ENCODE data around the gene PID1.

Gene PID1

GRCh38 chr2:229057976-229058553, 213.0 kb downstream of the PID1 start:
- Histone ChIP-seq H3K4me1 (ENCODE audit: control insufficient read depth, insufficient read depth, low read length, poor library complexity, severe bottlenecking) (peaks cover 5% of the 10 kb centered on the region), H3K27ac (ENCODE audit: low read depth, low read length, severe bottlenecking) (no peak overlapping the region), H3K4me3 (ENCODE audit: extremely low read depth, insufficient read depth, low read length, poor library complexity, severe bottlenecking) (no peak overlapping the region), H3K9me3 (ENCODE audit: control insufficient read depth, low read length) (no peaks in the 10 kb centered on the region), H3K36me3 (ENCODE audit: control insufficient read depth, insufficient read depth, low read length) (no peaks in the 10 kb centered on the region)
- WGBS, 2 experiments (ENCODE audit: insufficient coverage in 2 of 2): 60 to 100% methylated on average over 1 to 2 of the region's 4 CpGs

GRCh38 chr2:229054311-229054710, 216.8 kb downstream of the PID1 start:
- WGBS, 2 experiments (ENCODE audit: insufficient coverage in 2 of 2): 71 to 80% methylated on average over 4 to 5 of the region's 5 CpGs
- Histone ChIP-seq H3K4me1 (ENCODE audit: control insufficient read depth, insufficient read depth, low read length, poor library complexity, severe bottlenecking) (peaks cover 5% of the 10 kb centered on the region), H3K9me3 (ENCODE audit: control insufficient read depth, low read length) (no peaks in the 10 kb centered on the region), H3K36me3 (ENCODE audit: control insufficient read depth, insufficient read depth, low read length) (no peaks in the 10 kb centered on the region), H3K4me3 (ENCODE audit: extremely low read depth, insufficient read depth, low read length, poor library complexity, severe bottlenecking) (no peak overlapping the region), H3K27ac (ENCODE audit: low read depth, low read length, severe bottlenecking) (no peak overlapping the region)

GRCh38 chr2:229051798-229052197, 219.3 kb downstream of the PID1 start:
- no CpG with 5 or more reads among the region's 2 CpGs for WGBS, 2 experiments (ENCODE audit: insufficient coverage in 2 of 2)
- Histone ChIP-seq H3K27ac (ENCODE audit: low read depth, low read length, severe bottlenecking) (no peak overlapping the region), H3K4me3 (ENCODE audit: extremely low read depth, insufficient read depth, low read length, poor library complexity, severe bottlenecking) (no peak overlapping the region), H3K9me3 (ENCODE audit: control insufficient read depth, low read length) (no peaks in the 10 kb centered on the region), H3K36me3 (ENCODE audit: control insufficient read depth, insufficient read depth, low read length) (no peaks in the 10 kb centered on the region), H3K4me1 (ENCODE audit: control insufficient read depth, insufficient read depth, low read length, poor library complexity, severe bottlenecking) (no peaks in the 10 kb centered on the region)

GRCh38 chr2:229050133-229050532, 221.0 kb downstream of the PID1 start:
- no peak overlapping the region for H3K4me3 ChIP-seq (ENCODE audit: extremely low read depth, insufficient read depth, low read length, poor library complexity, severe bottlenecking)
- H3K9me3 ChIP-seq (ENCODE audit: control insufficient read depth, low read length): no peaks in the 10 kb centered on the region
- no peak overlapping the region for H3K27ac ChIP-seq (ENCODE audit: low read depth, low read length, severe bottlenecking)
- 88 to 100% methylated on average over 1 to 3 of the region's 5 CpGs for WGBS, 2 experiments (ENCODE audit: insufficient coverage in 2 of 2)
- H3K36me3 ChIP-seq (ENCODE audit: control insufficient read depth, insufficient read depth, low read length): no peaks in the 10 kb centered on the region
- H3K4me1 ChIP-seq (ENCODE audit: control insufficient read depth, insufficient read depth, low read length, poor library complexity, severe bottlenecking): no peaks in the 10 kb centered on the region

- H3K36me3 ChIP-seq (ENCODE audit: control insufficient read depth, insufficient read depth, low read length): no peaks in the 10 kb centered on the region
- WGBS, 2 experiments (ENCODE audit: insufficient coverage in 2 of 2): 75 to 88% methylated on average over 1 of the region's 2 CpGs
- no peak overlapping the region for H3K27ac ChIP-seq (ENCODE audit: low read depth, low read length, severe bottlenecking)
- H3K9me3 ChIP-seq (ENCODE audit: control insufficient read depth, low read length): no peaks in the 10 kb centered on the region
- no peak overlapping the region for H3K4me3 ChIP-seq (ENCODE audit: extremely low read depth, insufficient read depth, low read length, poor library complexity, severe bottlenecking)
- peaks cover 3% of the 10 kb centered on the region for H3K4me1 ChIP-seq (ENCODE audit: control insufficient read depth, insufficient read depth, low read length, poor library complexity, severe bottlenecking)
Observed at GRCh38 chr2:229048134-229048533, 223.0 kb downstream of the PID1 start.

GRCh38 chr2:229045671-229046070, 225.4 kb downstream of the PID1 start:
- Histone ChIP-seq H3K4me3 (ENCODE audit: extremely low read depth, insufficient read depth, low read length, poor library complexity, severe bottlenecking) (no peak overlapping the region), H3K36me3 (ENCODE audit: control insufficient read depth, insufficient read depth, low read length) (no peaks in the 10 kb centered on the region), H3K4me1 (ENCODE audit: control insufficient read depth, insufficient read depth, low read length, poor library complexity, severe bottlenecking) (peaks cover 3% of the 10 kb centered on the region), H3K27ac (ENCODE audit: low read depth, low read length, severe bottlenecking) (no peak overlapping the region), H3K9me3 (ENCODE audit: control insufficient read depth, low read length) (no peaks in the 10 kb centered on the region)
- WGBS, 2 experiments (ENCODE audit: insufficient coverage in 2 of 2): 97% methylated on average over 3 to 4 of the region's 4 CpGs

- no peak overlapping the region for H3K27ac ChIP-seq (ENCODE audit: low read depth, low read length, severe bottlenecking)
- no peaks in the 10 kb centered on the region for H3K36me3 ChIP-seq (ENCODE audit: control insufficient read depth, insufficient read depth, low read length)
- H3K9me3 ChIP-seq (ENCODE audit: control insufficient read depth, low read length): no peaks in the 10 kb centered on the region
- H3K4me1 ChIP-seq (ENCODE audit: control insufficient read depth, insufficient read depth, low read length, poor library complexity, severe bottlenecking): peaks cover 3% of the 10 kb centered on the region
- no peak overlapping the region for H3K4me3 ChIP-seq (ENCODE audit: extremely low read depth, insufficient read depth, low read length, poor library complexity, severe bottlenecking)
- WGBS, 2 experiments (ENCODE audit: insufficient coverage in 2 of 2): 80% methylated on average over 1 of the region's 4 CpGs; no CpG with 5 or more reads in 1 of the 2 experiments
Observed at GRCh38 chr2:229044581-229044980, 226.5 kb downstream of the PID1 start.

GRCh38 chr2:229043681-229044080, 227.4 kb downstream of the PID1 start:
- WGBS, 2 experiments (ENCODE audit: insufficient coverage in 2 of 2): 93 to 100% methylated on average over 2 of the region's 3 CpGs
- Histone ChIP-seq H3K27ac (ENCODE audit: low read depth, low read length, severe bottlenecking) (no peak overlapping the region), H3K9me3 (ENCODE audit: control insufficient read depth, low read length) (no peaks in the 10 kb centered on the region)

GRCh38 chr2:229042349-229042748, 228.7 kb downstream of the PID1 start:
- Histone ChIP-seq H3K27ac (ENCODE audit: low read depth, low read length, severe bottlenecking) (no peak overlapping the region), H3K4me3 (ENCODE audit: extremely low read depth, insufficient read depth, low read length, poor library complexity, severe bottlenecking) (no peak overlapping the region), H3K36me3 (ENCODE audit: control insufficient read depth, insufficient read depth, low read length) (no peaks in the 10 kb centered on the region), H3K4me1 (ENCODE audit: control insufficient read depth, insufficient read depth, low read length, poor library complexity, severe bottlenecking) (peaks cover 3% of the 10 kb centered on the region), H3K9me3 (ENCODE audit: control insufficient read depth, low read length) (no peaks in the 10 kb centered on the region)
- 80% methylated on average over 1 of the region's 2 CpGs; no CpG with 5 or more reads in 1 of the 2 experiments for WGBS, 2 experiments (ENCODE audit: insufficient coverage in 2 of 2)

More at GRCh38 chr2:229043681-229044080, 227.4 kb downstream of the PID1 start:
- Histone ChIP-seq H3K4me1 (ENCODE audit: control insufficient read depth, insufficient read depth, low read length, poor library complexity, severe bottlenecking) (peaks cover 3% of the 10 kb centered on the region), H3K36me3 (ENCODE audit: control insufficient read depth, insufficient read depth, low read length) (no peaks in the 10 kb centered on the region), H3K4me3 (ENCODE audit: extremely low read depth, insufficient read depth, low read length, poor library complexity, severe bottlenecking) (no peak overlapping the region)

GRCh38 chr2:229041691-229042090, 229.4 kb downstream of the PID1 start:
- no peak overlapping the region for H3K27ac ChIP-seq (ENCODE audit: low read depth, low read length, severe bottlenecking)
- no peaks in the 10 kb centered on the region for H3K36me3 ChIP-seq (ENCODE audit: control insufficient read depth, insufficient read depth, low read length)
- peaks cover 3% of the 10 kb centered on the region for H3K4me1 ChIP-seq (ENCODE audit: control insufficient read depth, insufficient read depth, low read length, poor library complexity, severe bottlenecking)
- no CpG with 5 or more reads among the region's 2 CpGs for WGBS, 2 experiments (ENCODE audit: insufficient coverage in 2 of 2)
- no peak overlapping the region for H3K4me3 ChIP-seq (ENCODE audit: extremely low read depth, insufficient read depth, low read length, poor library complexity, severe bottlenecking)
- H3K9me3 ChIP-seq (ENCODE audit: control insufficient read depth, low read length): no peaks in the 10 kb centered on the region

- Histone ChIP-seq H3K36me3 (ENCODE audit: control insufficient read depth, insufficient read depth, low read length) (no peaks in the 10 kb centered on the region), H3K4me3 (ENCODE audit: extremely low read depth, insufficient read depth, low read length, poor library complexity, severe bottlenecking) (no peak overlapping the region), H3K9me3 (ENCODE audit: control insufficient read depth, low read length) (no peaks in the 10 kb centered on the region), H3K27ac (ENCODE audit: low read depth, low read length, severe bottlenecking) (no peak overlapping the region), H3K4me1 (ENCODE audit: control insufficient read depth, insufficient read depth, low read length, poor library complexity, severe bottlenecking) (no peaks in the 10 kb centered on the region)
- WGBS, 2 experiments (ENCODE audit: insufficient coverage in 2 of 2): 69 to 80% methylated on average over 2 of the region's 4 CpGs
Observed at GRCh38 chr2:229037621-229038020, 233.5 kb downstream of the PID1 start.

Data from mesodermal cell (in vitro differentiated cells).